ENCODE measurements around the gene DXO. TPM values are rescaled to one million over a fixed set of nuclear protein-coding genes. Genes with fewer than 3 reads are reported as not detected.
"Not testable (repeated sequence)": the region's sequence is repeated elsewhere in the genome, so short reads cannot be mapped to it uniquely, and the experiment has no call there.

The DXO gene
- total and polyA plus RNA-seq, 12 donors = 8.4 to 23.4 (median 13.6) TPM

GRCh38 chr6:31980195-31980876, 8.4 kb upstream of the DXO start:
- H3K9me3 ChIP-seq; H3K27me3 ChIP-seq; intact Hi-C loops (cut with DNase I); H3K27ac ChIP-seq; H3K4me1 ChIP-seq; ATAC-seq; DNase-seq; H3K4me3 ChIP-seq: not testable (repeated sequence)
- 93 to 98% methylated on average over 12 to 13 of the region's 13 CpGs for whole genome bisulfite sequencing, 2 donors
- H3K36me3 ChIP-seq = peaks cover 0 to 25% (median 8%) of the 10 kb centered on the region in 9 donors

- intact Hi-C loops (cut with DNase I) = no loop called here
Observed at GRCh38 chr6:31979238-31979898, 7.4 kb upstream of the DXO start.

GRCh38 chr6:31978831-31979230, 6.9 kb upstream of the DXO start:
- H3K27ac ChIP-seq = no peak overlapping the region
- intact Hi-C loops (cut with DNase I) = no loop called here
- ATAC-seq (no peak), DNase-seq (no peak)
- no peak overlapping the region for H3K4me3 ChIP-seq
- H3K9me3 ChIP-seq = no peaks in the 10 kb centered on the region
- H3K27me3 ChIP-seq = no peaks in the 10 kb centered on the region
- H3K36me3 ChIP-seq = peaks cover 0 to 39% (median 8%) of the 10 kb centered on the region in 9 donors
- H3K4me1 ChIP-seq = peaks cover 0 to under 1% (median 0%) of the 10 kb centered on the region in 9 donors
- no peak for TF ChIP-seq CTCF (IDR thresholded peaks at IDR 0.05)
- WGBS, 2 donors = 84 to 88% methylated on average over 5 of the region's 5 CpGs

More at GRCh38 chr6:31979238-31979898, 7.4 kb upstream of the DXO start:
- no peaks in the 10 kb centered on the region for H3K9me3 ChIP-seq
- 86 to 88% methylated on average over 3 of the region's 3 CpGs for WGBS, 2 donors
- H3K27me3 ChIP-seq = no peaks in the 10 kb centered on the region
- no peak overlapping the region for H3K27ac ChIP-seq
- peaks cover 0 to 33% (median 8%) of the 10 kb centered on the region in 9 donors for H3K36me3 ChIP-seq
- DNase-seq (no peak), ATAC-seq (no peak)
- no peak for TF ChIP-seq CTCF (IDR thresholded peaks at IDR 0.05)
- H3K4me3 ChIP-seq = no peak overlapping the region
- no peaks in the 10 kb centered on the region for H3K4me1 ChIP-seq

- no peak for TF ChIP-seq CTCF (IDR thresholded peaks at IDR 0.05)
- DNase-seq (no peak), ATAC-seq (no peak)
- Histone ChIP-seq H3K4me1 (peaks cover 4 to 9% (median 6%) of the 10 kb centered on the region in 9 donors), H3K9me3 (no peaks in the 10 kb centered on the region), H3K27ac (no peak overlapping the region), H3K4me3 (no peak overlapping the region), H3K27me3 (no peaks in the 10 kb centered on the region), H3K36me3 (peaks cover 0 to 41% (median 8%) of the 10 kb centered on the region in 9 donors)
- WGBS, 2 donors = 96% methylated on average over 12 of the region's 12 CpGs
- intact Hi-C loops (cut with DNase I) = no loop called here
Observed at GRCh38 chr6:31977816-31978431, 6.0 kb upstream of the DXO start.

- Histone ChIP-seq H3K36me3 (peaks cover 0 to 41% (median 8%) of the 10 kb centered on the region in 9 donors), H3K4me1 (peaks cover 6 to 20% (median 16%) of the 10 kb centered on the region in 9 donors)
- ATAC-seq; H3K27ac ChIP-seq; DNase-seq; intact Hi-C loops (cut with DNase I); H3K9me3 ChIP-seq; H3K4me3 ChIP-seq; H3K27me3 ChIP-seq: not testable (repeated sequence)
- 98% methylated on average over 26 to 29 of the region's 30 CpGs for WGBS, 2 donors
Observed at GRCh38 chr6:31976065-31976464, 4.1 kb upstream of the DXO start.

Data from heart right ventricle (tissue), 16 donors.